Daoy (cell line): ENCODE measurements around the gene NEK6. TPM values are rescaled to one million over a fixed set of nuclear protein-coding genes. Genes with fewer than 3 reads are reported as not detected.

ENCODE experiments used
- DNase-seq: peaks from one replicate; pipeline ENCODE4 v3.0.0-alpha.2; 2015; ENCODE audit warnings: low read depth
- total RNA-seq: library from RNA; depleted of rRNA; stranded (reverse); fragments of >200 nt; shearing (Covaris generic); gene quantifications from 2 replicates; pipeline ENCODE4 v1.2.3, GENCODE V29; 2014; rRNA removed

NEK6 gene
- total RNA-seq, 1 experiment from 2014 or later, result 41.9 TPM

DNA sequence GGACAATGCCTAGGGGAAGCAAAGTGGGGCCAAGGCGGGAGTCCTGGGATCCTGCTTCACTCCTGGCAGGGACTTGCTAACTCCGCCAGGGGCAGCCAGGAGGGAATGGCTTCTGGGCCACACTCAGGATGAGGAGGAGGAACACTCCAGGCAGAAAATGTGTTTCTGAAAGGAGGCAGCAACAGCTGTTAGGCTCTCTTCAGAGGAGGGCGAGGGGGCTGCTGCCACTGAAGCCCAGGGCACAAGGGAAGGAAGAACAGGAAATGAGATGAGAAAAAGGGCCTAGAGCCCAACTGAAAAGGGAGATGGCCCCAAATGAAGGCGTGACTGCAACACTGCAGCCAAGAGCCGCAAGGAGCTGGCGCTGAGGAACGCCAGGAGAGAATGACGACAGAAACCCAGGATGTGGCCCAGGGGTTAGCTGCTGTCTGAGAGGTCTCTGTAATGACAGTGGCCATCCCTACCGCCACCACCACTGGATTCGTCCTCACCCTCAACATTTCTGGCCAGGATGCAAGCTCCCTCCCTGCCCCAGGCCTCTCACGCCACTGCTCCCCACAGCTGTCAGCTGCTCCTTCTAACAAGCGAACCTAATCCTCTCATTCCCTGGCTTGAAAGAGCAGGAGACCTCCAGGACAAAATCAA lies 141.7 kb downstream of the NEK6 start:
- DNase-seq, result peak; percentile 55

GRCh38 chr9:124399968-124400940 lies 142.5 kb downstream of the NEK6 start:
- DNase-seq, result no peak

Other genes starting within 250 kb of the NEK6 start
- 5.7 and 11.9 TPM in 2 replicates for gene LHX2, start 246.2 kb upstream of the NEK6 start, total RNA-seq
- gene PSMB7, start 157.5 kb downstream of the NEK6 start, total RNA-seq, result 557 and 640 TPM in 2 replicates
- gene ADGRD2, start 192.5 kb downstream of the NEK6 start, total RNA-seq, result 0.23 TPM in 1 of 2 replicates, not detected in the other
- gene NR5A1, start 249.4 kb downstream of the NEK6 start, total RNA-seq, result not detected in 2 replicates